ENCODE data around the gene SULT1E1.

DNA sequence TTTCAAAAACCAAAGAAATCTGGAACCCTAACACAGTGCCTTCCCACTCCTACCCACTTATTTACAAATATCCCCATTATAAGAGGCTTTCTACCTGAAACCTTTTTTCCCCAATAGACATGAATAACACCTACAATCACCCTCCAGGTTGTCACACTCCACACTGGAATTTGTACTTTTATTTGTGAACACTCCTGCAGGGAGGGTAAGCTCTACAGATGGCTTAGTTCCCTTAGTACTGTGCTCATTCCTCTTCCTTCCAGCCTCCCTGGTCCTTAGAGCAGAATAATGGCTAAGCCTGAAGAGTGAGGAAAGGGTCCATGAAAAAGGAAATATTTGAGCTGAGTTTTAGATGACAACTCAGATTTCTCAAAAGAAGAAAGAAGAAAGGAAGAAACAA lies 22.2 kb upstream of the SULT1E1 start:
- TF ChIP-seq, protein P1, sequence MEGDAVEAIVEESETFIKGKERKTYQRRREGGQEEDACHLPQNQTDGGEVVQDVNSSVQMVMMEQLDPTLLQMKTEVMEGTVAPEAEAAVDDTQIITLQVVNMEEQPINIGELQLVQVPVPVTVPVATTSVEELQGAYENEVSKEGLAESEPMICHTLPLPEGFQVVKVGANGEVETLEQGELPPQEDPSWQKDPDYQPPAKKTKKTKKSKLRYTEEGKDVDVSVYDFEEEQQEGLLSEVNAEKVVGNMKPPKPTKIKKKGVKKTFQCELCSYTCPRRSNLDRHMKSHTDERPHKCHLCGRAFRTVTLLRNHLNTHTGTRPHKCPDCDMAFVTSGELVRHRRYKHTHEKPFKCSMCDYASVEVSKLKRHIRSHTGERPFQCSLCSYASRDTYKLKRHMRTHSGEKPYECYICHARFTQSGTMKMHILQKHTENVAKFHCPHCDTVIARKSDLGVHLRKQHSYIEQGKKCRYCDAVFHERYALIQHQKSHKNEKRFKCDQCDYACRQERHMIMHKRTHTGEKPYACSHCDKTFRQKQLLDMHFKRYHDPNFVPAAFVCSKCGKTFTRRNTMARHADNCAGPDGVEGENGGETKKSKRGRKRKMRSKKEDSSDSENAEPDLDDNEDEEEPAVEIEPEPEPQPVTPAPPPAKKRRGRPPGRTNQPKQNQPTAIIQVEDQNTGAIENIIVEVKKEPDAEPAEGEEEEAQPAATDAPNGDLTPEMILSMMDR (IDR thresholded peaks at IDR 0.05; ENCODE audit: low read depth, low read length), result no peak
- no peak for TF ChIP-seq POLR2A (IDR thresholded peaks at IDR 0.05; ENCODE audit: extremely low read depth, insufficient read length)
